Vagina (tissue), 2 donors: ENCODE results near the gene HIVEP1. TPM values are rescaled to one million over a fixed set of nuclear protein-coding genes. Genes with fewer than 3 reads are reported as not detected.

Source experiments
- DNase-seq, 2 donors: peaks; one replicate each; pipeline ENCODE4 v3.0.0-alpha.2; 2017; ENCODE audit errors: extremely low spot score in 2 of 2
- H3K27ac ChIP-seq: fragments of 200-600 bp; sonication (generic); one replicate; pipeline ENCODE4 v1.5.1; 2019
- H3K27me3 ChIP-seq: fragments of 200-600 bp; sonication (generic); one replicate; pipeline ENCODE4 v1.5.1; 2019
- H3K36me3 ChIP-seq, 2 donors: fragments of 200-600 bp; sonication (generic); one replicate each; pipeline ENCODE4 v1.5.1; 2017 to 2019
- H3K4me1 ChIP-seq: fragments of 200-600 bp; sonication (generic); one replicate; pipeline ENCODE4 v1.5.1; 2019
- H3K4me3 ChIP-seq, 2 donors: fragments of 200-600 bp; sonication (generic); 1 replicate in 1 of 2; 2 replicates in 1 of 2; pipeline ENCODE4 v1.5.1; 2016 to 2019
- H3K9me3 ChIP-seq: fragments of 200-600 bp; sonication (generic); one replicate; pipeline ENCODE4 v1.5.1; 2019
- CTCF ChIP-seq, 3 experiments: fragments of 450-650 bp in 2 of 3; fragments of 200-600 bp in 1 of 3; sonication (generic) in 1 of 3; IDR thresholded peaks; one replicate each; pipeline ENCODE4 v1.5.1; 2017 to 2019; ENCODE audit warnings: antibody characterized with exemption in 3 of 3, mild to moderate bottlenecking in 2 of 3, moderate library complexity in 2 of 3
- POLR2A ChIP-seq, 2 donors: fragments of 450-650 bp; IDR thresholded peaks; one replicate each; pipeline ENCODE4 v1.6.1; 2017; ENCODE audit warnings: antibody characterized with exemption in 2 of 2, mild to moderate bottlenecking in 2 of 2, moderate library complexity in 2 of 2
- POLR2AphosphoS5 ChIP-seq, 2 donors: sonication (generic); formaldehyde crosslinking; IDR thresholded peaks; one replicate each; pipeline ENCODE4 v1.9.0; 2017; ENCODE audit warnings: antibody characterized with exemption in 2 of 2, mild to moderate bottlenecking in 2 of 2, low read depth in 1 of 2; ENCODE audit not compliant: insufficient read depth in 1 of 2
- intact Hi-C: fragments of 100-400 bp; cut with DNase I; formaldehyde crosslinking; loops from one replicate; pipeline ENCODE4 v1.15.1; 2023
- total RNA-seq: library from RNA; depleted of rRNA; stranded (reverse); fragments of >200 nt; gene quantifications from one replicate; pipeline ENCODE4 v1.2.3, GENCODE V29; 2016

HIVEP1 gene
- total RNA-seq, 1 donor from 2014 or later = 36.1 TPM

GRCh38 chr6:12129523-12129922 is 117.4 kb downstream of the HIVEP1 start:
- intact Hi-C loops = no loop called here

GRCh38 chr6:12132351-12133222 is 120.5 kb downstream of the HIVEP1 start:
- Histone ChIP-seq H3K9me3 (no peaks in the 10 kb centered on the region), H3K4me1 (peaks cover 3% of the 10 kb centered on the region), H3K27ac (no peak overlapping the region), H3K27me3 (no peaks in the 10 kb centered on the region), H3K36me3 (no peaks in the 10 kb centered on the region), H3K4me3 (no peak overlapping the region)
- intact Hi-C loops = no loop called here
- DNase-seq = no peak
- TF ChIP-seq POLR2A (IDR thresholded peaks at IDR 0.05) (no peak), CTCF (IDR thresholded peaks at IDR 0.05) (no peak), POLR2AphosphoS5 (IDR thresholded peaks at IDR 0.05; ENCODE audit: insufficient read depth in 1 of 2, low read depth in 1 of 2) (no peak)

More at GRCh38 chr6:12129523-12129922, 117.4 kb downstream of the HIVEP1 start:
- Histone ChIP-seq H3K36me3 (no peaks in the 10 kb centered on the region), H3K4me3 (no peak overlapping the region), H3K27me3 (no peaks in the 10 kb centered on the region), H3K27ac (no peak overlapping the region), H3K4me1 (no peaks in the 10 kb centered on the region), H3K9me3 (no peaks in the 10 kb centered on the region)
- TF ChIP-seq CTCF (IDR thresholded peaks at IDR 0.05) (no peak), POLR2AphosphoS5 (IDR thresholded peaks at IDR 0.05; ENCODE audit: insufficient read depth in 1 of 2, low read depth in 1 of 2) (no peak), POLR2A (IDR thresholded peaks at IDR 0.05) (no peak)
- DNase-seq = no peak

- no peaks in the 10 kb centered on the region for H3K9me3 ChIP-seq
- DNase-seq = no peak
- intact Hi-C loops = no loop called here
- H3K36me3 ChIP-seq = peaks cover 0 to 8% of the 10 kb centered on the region in 2 donors
- H3K4me3 ChIP-seq = no peak overlapping the region
- H3K27me3 ChIP-seq = no peaks in the 10 kb centered on the region
- TF ChIP-seq POLR2AphosphoS5 (IDR thresholded peaks at IDR 0.05; ENCODE audit: insufficient read depth in 1 of 2, low read depth in 1 of 2) (no peak), CTCF (IDR thresholded peaks at IDR 0.05) (no peak), POLR2A (IDR thresholded peaks at IDR 0.05) (no peak)
- H3K4me1 ChIP-seq = peaks cover 7% of the 10 kb centered on the region
- H3K27ac ChIP-seq = no peak overlapping the region
Measured at GRCh38 chr6:12134581-12134980, 122.5 kb downstream of the HIVEP1 start.

GRCh38 chr6:12134991-12135390 is 122.9 kb downstream of the HIVEP1 start:
- TF ChIP-seq POLR2A (IDR thresholded peaks at IDR 0.05) = no peak
- TF ChIP-seq CTCF (IDR thresholded peaks at IDR 0.05) = no peak
- TF ChIP-seq POLR2AphosphoS5 (IDR thresholded peaks at IDR 0.05; ENCODE audit: insufficient read depth in 1 of 2, low read depth in 1 of 2) = no peak
- H3K9me3 ChIP-seq = no peaks in the 10 kb centered on the region
- H3K27ac ChIP-seq = no peak overlapping the region
- DNase-seq = no peak
- peaks cover 0 to 12% of the 10 kb centered on the region in 2 donors for H3K36me3 ChIP-seq
- H3K27me3 ChIP-seq = no peaks in the 10 kb centered on the region
- peaks cover 7% of the 10 kb centered on the region for H3K4me1 ChIP-seq
- H3K4me3 ChIP-seq = no peak overlapping the region
- intact Hi-C loops = loop anchor here (5.0 kb wide), 1 partner anchor 1218 kb away; no protein-coding TSS in a partner anchor

GRCh38 chr6:12136905-12137304 is 124.8 kb downstream of the HIVEP1 start:
- H3K27ac ChIP-seq = no peak overlapping the region
- intact Hi-C loops = loop anchor here (5.0 kb wide), 1 partner anchor 1220 kb away; no protein-coding TSS in a partner anchor
- TF ChIP-seq POLR2A (IDR thresholded peaks at IDR 0.05) (no peak), POLR2AphosphoS5 (IDR thresholded peaks at IDR 0.05; ENCODE audit: insufficient read depth in 1 of 2, low read depth in 1 of 2) (no peak), CTCF (IDR thresholded peaks at IDR 0.05) (no peak)

More at GRCh38 chr6:12136905-12137304, 124.8 kb downstream of the HIVEP1 start:
- DNase-seq = no peak
- Histone ChIP-seq H3K4me3 (no peak overlapping the region), H3K9me3 (no peaks in the 10 kb centered on the region), H3K27me3 (no peaks in the 10 kb centered on the region), H3K36me3 (peaks cover 0 to 12% of the 10 kb centered on the region in 2 donors), H3K4me1 (peaks cover 7% of the 10 kb centered on the region)
